T1000 (cell line): Measurements from ENCODE around the gene EIF3K.

Experiments
- DNase-seq: peaks from one replicate; lab custom pipeline; 2025; ENCODE audit warnings: mixed read lengths; lab: John Stamatoyannopoulos, UW

The EIF3K gene

GRCh38 chr19:38684078-38684861, 65.3 kb downstream of the EIF3K start:
- peak; percentile 82 for DNase-seq

GRCh38 chr19:38684862-38685665, 66.1 kb downstream of the EIF3K start:
- no peak for DNase-seq

- DNase-seq, result no peak
Measured at GRCh38 chr19:38685666-38686529, 66.9 kb downstream of the EIF3K start.

- no peak for DNase-seq
Measured at GRCh38 chr19:38686530-38686888, 67.5 kb downstream of the EIF3K start.
